Brain pericyte (primary cell): Measurements from ENCODE around the gene GPR156.
"Not testable (repeated sequence)": the region's sequence is repeated elsewhere in the genome, so short reads cannot be mapped to it uniquely, and the experiment has no call there.

Experiments
- DNase-seq: peaks from one replicate; pipeline ENCODE4 v3.0.0-alpha.2; 2012; ENCODE audit warnings: low read depth, low spot score

GPR156 gene

DNA sequence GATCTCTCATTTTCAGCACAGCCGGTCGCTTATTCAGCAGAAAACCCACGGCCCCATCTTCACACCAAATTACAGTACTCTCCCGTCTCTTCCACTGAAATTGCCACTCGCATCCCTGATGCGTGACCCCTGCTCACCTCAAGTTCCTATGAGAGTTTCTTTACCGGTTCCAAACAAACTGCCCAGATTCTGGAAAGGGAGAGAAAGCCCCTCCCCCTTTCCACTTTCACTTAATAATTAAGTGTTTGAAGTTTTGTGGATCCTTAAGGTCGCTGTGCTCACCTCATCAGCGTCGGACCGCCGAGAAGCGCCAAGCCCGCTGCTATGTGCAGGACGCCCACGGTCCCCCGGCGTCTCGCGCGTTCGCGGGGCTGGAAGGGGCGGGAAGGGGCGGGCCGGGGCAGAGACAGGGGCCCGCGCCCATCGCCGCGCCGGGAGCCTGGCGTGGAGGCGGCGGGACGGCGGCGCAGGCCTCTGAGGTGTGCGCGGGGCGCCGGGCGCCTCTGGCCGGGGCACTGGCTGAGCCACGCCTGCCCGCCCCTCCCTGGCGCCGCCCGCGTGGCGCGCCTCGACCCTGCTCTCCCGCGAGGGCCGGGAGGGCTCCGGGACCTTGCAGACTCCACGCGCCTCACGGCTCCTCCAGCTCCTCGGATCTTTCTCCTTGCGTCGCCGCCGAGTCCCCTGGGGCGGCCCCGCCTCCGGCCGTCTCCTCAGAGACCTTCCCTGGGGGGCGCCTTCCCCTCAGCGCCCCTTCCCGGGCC is at the start of gene GPR156:
GPR156 (minus strand) TSS at position 476 of the 761 bp plus-strand sequence. CDS start 41,124 bp downstream, outside the sequence.
- no peak for DNase-seq

DNA sequence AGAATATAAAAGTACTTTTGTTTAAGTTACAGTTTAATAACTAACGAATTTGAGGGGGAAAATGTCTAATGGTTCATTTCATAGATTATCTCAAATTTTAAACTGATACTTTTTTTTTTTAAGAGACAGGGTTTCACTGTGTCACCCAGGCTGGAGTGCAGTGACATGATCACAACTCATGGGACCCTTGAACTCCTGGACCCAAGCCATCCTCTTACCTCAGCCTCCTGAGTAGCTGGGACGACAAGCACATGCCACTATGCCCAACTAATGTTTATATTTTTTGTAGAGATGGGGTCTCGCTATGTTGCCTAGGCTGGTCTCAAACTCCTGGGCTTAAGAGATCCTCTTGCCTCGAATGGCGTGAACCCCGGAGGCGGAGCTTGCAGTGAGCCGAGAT is 47.6 kb upstream of the GPR156 start:
- no peak for DNase-seq

DNA sequence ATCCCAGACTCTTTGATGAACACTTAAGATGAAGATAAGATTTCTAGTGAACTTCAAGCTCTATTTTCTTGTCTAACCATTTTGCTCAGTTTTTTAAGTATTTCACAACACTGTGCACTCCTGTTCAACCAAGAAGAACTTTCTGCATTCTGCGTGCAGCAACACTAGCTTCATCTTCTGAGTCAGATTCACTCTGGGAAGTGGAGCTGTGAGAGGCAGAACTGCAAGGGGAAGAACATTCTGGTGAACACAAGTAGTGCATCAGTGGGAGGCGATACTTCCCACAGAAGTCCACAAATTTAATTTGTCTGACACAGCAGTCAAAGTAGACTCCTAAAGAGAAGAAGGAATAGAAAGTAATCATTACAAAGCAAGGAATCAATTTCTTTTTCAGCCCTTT is 46.1 kb upstream of the GPR156 start:
- DNase-seq, result no peak

DNA sequence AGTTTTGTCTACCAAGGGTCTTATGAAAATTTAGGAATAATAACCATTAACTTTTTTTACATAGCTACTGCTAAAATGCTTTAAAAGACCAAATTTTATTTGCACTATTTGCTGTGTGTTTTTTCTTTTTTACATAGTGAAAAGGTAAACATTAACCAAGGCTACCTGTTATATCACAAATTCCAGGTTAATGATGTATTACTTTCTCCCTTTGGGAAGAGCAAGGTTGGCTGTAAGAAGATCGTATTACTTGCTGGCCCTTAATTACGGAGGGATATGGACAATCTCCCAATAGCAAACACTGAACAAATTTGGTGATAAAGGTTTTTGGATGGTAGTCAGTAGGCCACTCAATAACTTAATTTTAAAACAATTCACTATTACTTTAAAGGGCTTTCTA is 41.8 kb upstream of the GPR156 start:
- DNase-seq, result no peak

DNA sequence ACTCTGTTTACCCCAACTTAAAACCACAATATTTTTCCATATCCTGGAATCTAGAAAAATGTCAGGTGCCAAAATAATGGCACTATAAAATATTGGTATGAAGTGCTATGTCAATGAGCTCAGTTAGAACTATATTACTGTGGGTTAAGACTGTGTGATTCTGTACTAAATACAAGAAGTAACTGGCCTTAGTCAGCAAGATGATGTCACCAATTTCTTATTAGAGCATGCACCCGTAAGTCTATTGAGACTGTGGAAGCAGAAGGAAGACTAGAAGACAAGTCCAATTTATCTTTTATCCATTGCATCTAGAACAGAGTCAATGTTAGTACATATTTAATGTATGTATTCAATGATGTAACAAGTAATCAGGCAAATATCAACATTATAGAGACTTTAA is 39.2 kb upstream of the GPR156 start:
- DNase-seq, result no peak

DNA sequence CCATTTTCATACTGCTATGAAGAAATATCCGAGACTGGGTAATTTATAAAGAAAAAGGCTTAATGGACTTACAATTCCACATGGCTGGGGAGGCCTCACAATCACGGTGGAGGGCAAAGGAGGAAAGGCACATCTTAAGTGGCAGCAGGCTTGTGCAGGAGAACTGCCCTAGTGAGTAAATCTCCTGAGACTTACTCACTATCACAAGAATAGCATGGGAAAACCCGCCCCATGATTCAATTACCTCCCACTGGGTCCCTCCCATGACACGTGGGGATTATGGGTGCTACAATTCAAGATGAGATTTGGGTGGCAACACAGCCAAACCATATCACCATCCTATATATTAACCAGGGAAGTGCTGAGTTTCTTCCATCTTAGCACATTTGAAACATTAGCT is 38.7 kb upstream of the GPR156 start:
- DNase-seq, result not testable (repeated sequence)

DNA sequence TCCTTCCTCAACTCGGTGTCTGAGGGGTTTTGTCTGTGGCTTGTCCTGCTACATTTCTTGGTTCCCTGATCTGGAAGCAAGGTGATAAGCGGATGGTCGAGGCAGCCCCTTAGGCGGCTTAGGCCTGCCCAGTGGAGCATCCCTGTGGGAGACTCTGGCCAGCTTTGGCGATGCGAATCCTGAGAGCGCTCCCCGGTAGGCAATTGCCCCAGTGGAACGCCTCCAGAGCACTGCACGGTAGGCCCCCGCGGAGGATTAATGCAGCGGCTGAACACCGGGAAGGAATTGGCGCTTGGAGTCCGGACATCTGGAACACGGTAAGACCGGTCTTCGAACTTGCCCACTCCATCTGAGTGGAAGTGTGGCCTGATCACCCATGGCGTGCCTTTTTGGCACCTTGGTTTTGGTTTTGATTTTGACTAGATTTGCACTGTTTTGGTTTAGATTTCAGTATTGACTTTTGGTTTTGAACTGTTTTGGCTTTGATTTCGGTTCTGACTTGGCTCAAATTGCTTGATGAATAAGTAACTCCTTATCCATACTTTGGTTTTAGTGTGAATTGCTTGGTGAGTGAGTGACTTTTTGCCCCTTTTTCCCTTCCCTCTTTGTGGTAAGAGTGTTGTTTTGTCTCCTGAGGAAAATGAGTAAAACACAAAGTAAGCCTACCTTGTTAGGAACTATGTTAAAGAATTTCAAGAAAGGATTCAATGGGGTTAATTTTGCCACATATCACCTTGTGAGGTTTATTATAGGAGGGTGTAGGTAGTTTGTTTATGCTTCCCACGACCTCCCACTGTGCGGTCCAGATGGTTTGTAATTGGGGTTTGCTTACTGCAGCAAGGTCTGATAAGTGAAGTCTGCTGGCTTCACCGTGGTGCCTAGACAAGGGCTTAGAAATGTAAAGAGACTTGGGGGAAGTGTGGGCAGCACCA is 27.1 kb upstream of the GPR156 start:
- no peak for DNase-seq

DNA sequence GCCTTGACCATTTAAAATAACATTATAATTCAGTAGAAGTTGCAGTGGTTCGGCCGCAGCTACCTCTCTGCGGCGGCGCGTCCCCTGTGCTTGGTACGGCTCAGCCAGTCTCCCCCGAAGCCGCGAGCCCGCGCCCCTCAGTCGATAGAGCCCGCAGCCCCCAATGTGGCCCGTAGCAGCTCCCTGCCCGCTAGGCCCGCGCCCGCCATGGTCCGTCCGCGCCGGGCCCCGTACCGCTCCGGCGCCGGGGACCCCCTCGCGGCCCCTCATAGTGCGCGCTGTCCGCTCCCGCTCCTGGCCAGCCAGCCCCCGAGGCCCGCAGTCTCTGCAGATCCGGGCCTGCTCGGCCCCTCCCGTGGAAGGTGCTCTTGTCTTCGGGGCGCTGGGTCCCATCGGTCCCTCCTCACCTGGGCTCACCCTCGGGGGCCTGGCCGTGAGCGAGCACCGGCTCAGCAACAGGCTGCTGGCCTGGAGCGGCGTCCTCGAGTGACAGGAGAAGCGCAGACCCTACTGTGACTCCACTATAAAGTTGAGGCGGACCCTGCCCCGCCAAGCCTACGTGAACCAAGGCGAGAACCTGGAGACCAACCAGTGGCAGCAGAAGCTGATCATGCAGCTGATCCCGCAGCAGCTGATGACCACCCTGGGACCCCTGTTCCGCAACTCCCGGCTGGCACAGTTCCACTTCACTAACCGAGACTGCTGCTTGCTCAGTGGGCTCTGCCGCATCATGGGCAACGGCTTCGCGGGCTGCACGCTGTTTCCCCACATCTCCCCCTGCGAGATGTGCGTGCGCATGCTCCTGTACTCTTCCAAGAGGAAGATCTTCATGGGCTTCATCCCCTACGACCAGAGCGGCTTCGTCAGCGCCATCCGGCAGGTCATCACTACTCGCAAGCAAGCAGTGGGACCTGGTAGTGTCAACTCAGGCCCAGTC is 21.8 kb upstream of the GPR156 start:
- DNase-seq, result no peak

DNA sequence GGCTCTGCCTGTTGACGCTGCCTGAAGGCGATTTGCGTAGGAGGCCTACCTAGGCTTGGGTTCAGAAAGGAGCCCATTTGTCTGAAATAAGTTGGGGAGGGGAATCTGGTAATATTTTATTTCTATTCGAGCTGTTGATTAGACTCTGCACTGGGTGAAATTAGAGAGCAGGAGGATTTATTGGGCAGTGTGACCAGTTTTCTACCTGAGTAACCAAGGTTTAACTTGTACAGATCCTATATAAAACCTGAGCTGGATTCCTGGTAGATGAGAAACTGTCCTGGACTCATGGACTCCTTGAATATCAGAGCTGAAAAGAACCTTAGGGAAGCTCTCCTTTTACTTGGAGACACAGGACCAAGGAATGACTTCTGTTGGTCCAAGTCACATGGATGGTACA is 19.6 kb upstream of the GPR156 start:
- no peak for DNase-seq

DNA sequence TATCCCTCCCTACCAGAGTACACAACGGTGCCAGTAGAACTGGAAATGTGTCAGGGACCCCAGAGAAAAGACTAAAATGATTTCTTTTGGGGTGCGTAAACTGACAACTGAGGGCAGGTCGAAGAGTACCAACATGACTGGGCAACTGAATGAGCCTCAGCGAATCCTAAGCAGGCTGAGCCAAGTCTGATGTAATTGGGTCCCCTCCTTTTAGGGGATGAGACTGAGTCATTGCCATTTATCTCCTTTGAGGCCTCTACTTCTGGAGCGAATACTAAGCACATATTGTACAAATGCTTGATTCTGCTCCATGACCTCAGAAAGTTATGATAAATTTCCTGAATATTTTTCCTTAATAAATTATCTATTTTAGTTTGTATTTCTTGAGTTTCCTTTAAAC is 17.3 kb upstream of the GPR156 start:
- no peak for DNase-seq

DNA sequence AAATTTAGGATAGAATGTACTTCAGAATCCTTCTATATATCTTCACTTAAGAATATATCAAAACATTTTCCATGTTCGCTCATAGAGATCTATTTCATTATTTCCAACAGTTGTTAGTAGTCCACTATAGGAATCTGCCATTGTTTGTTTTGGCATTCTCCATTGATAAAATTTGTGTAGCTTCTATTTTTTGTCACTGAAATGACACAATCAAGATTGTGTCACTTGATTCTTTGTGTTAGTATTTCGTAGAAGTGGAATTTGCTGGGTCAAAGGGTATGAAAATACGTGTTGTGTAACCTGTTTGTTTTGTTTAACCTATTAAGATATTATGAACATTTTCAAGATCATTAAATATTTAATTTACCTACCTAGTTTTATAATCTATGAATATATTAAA is 15.9 kb upstream of the GPR156 start:
- DNase-seq, result no peak

DNA sequence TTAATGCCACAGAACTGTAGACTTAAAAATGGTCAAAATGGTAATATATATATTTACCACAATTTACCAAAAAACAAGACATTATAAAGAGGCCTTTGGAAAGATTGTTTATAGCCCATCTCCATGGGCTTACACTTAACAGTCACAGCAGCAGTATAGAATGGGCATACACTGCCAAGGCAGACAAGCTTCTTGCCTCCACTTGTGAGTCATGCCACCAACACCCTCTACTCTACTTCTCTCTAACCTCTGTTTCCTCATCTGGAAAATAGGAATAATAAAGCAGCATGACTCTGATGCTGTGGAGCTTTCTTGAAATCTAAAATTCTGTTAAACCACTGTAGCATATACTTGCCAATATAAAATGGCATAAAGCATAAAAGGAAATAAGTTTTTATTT is 14.4 kb upstream of the GPR156 start:
- DNase-seq, result no peak

DNA sequence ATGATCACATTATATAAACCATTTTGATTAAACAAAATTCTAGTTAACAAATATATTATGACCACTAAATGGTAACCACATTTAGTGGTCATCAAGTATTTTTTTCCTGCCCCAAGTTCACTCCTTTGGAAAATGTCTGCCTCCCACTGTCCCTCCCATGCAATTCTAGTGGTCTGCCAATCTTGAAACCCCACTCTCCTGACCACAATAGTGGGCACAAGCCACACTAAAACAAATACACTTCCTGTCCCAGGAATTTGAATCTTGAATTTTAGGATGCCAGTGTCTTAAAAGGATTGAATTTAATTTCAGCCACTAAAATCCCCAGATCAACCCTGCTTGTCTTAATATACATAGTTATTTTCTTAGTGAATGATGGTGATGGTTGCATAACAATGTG is 14.0 kb upstream of the GPR156 start:
- no peak for DNase-seq

DNA sequence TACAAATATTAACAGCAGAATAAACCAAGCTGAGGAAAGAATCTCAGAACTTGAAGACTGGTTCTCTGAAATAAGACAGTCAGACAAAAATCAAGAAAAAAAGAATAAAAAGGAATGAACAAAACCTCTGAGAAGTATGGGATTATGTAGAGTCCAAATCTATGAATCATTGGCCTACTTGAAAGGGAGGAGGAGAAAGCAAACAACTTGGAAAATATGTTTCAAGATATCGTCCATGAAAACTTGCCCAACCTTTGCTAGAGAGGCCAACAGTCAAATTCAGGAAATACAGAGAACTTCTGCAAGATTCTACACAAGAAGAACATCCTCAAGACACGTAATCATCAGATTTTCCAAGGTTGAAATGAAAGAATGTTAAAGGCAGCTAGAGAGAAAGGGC is 6.5 kb upstream of the GPR156 start:
- DNase-seq, result not testable (repeated sequence)

DNA sequence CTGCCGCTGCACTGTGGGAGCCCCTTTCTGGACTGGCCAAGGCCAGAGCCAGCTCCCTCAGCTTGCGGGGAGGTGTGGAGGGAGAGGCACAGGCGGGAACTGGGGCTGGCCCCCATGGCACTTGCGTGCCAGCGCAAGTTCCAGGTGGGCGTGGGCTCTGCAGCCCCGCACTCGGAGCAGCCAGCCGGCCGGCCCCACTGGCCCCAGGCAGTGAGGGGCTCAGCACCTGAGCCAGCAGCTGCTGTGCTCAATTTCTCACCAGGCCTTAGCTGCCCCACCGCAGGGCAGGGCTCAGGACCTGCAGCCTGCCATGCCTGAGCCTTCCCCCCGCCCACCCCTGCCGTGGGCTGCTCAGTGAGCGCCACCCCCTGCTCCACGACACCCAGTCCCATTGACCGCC is 4.6 kb upstream of the GPR156 start:
- DNase-seq, result no peak

DNA sequence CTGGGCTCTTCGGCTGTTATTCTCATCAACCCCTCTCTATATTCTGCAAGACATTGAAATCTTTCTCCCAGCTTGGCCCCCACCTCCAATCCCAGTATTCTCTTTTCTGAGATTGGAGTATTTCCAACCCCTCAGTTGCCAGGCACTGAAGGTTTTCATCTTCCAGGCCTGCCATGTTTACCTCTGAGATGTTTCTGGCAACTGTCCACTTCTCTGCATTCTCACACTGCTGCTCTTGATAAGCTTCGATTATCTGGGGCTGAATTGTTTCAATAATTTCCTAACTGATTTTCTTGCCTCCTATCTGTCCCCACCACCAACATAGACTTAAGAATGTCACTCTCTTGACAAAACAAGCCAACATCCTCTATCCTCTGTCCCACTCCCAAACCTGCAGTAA is 1.4 kb upstream of the GPR156 start:
- no peak for DNase-seq

DNA sequence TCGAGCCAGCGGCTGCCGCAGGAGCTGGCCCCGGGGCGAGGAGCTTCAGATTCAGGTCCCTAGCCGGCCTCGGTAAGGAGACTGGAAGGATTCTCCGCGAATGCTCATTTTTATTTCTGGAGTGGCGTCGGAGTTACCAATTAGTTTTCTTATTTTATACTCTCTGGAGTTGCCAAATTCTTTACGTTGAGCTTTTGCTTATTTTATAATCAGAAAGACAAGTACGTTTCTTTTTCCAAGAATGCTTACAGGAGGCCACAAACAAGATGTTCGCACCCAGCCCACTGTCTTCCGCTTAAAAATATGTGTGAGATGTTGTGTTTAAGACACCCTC is 453 bp upstream of the GPR156 start:
- no peak for DNase-seq

DNA sequence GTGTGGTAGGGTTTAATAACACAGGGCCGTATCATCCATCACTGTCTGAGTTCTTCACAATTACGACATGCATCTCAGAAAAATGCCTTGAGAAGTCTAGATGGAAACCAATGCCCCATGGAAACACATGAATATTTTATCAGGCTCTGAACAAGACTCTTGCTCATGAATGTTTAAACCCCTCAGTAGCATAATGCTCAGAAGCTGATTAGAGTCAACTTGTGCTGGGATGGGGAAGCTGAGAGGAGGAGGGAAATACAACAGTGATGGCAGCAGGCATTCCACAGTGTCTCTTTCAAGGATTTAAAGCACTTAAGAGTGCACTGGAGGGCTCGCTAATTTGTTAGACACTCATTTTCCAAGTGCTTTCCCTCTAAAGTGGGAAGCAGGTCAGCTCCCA is 3.8 kb downstream of the GPR156 start:
- DNase-seq, result no peak

DNA sequence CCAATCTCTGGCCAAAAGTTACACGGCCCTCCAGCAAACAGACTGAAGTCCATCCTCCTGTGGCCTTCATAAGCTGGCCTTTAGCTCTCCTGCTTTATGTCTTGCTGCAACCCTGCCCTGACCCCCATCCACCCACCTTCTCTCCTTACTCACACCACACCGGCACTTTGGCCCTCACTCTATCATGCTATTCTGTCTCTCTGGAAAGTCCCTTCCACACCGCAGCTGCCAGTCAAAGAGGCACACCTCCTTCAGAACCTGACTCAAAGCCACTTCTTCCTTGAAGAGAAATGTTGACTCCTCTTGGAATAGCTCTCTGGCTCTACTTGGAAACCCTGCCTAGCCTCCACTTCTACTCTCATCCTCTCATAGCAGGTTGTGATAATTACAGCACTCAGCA is 4.5 kb downstream of the GPR156 start:
- DNase-seq, result no peak

DNA sequence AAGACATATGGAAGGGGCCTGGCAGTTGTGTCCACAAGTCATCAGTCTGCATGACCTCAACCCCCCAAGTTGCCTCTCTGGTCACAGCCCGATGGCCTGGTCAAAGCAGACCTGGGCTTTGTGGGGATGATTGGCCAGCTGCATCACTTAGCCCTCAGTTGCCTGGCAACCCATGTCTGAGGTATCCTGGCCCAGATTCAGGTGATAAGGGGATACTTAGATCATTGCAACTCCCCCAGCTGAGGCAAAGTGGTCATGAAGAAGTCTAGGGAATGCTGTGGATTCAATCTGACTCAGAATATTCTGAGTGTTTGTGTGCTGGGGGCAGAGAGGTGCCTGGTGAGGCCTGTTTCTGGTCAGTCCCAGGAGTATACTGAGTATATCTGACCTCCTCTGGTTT is 5.0 kb downstream of the GPR156 start:
- DNase-seq, result no peak

DNA sequence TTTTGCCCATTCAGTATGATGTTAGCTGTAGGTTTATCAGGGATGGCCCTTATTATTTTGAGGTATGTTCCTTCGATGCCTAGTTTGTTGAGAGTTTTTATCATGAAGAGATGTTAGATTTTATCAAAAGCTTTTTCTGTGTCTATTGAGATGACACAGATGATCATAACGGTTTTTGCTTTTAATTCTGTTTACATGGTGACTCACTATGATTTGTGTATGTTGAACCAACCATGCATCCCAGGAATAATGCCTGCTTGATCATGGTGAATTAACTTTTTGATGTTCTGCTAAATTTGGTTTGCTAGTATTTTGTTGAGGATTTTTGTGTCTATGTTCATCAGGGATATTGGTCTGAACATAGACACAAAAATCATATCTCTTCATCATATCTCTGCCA is 8.3 kb downstream of the GPR156 start:
- DNase-seq, result no peak

DNA sequence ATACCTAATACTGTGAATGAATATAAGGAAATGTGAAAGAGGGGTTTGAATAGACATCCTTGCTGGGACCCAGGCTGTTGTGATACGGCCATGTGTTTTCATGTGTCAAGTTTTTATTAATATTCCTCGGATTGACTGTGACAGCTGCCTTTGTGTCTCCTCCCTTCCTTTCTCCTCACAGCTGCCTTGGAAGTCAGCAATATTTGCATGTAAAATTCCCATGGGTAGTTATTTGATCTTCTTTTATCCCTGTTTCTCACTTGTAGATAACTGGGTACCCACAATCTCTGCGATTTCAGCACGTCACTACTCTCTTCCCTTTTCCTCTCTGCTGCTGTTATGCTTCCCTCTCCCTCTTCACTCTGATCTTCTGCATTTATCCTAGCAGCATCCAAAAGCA is 9.4 kb downstream of the GPR156 start:
- no peak for DNase-seq
